CD14-positive monocyte (primary cell): Measurements from ENCODE around the gene PKDCC. TPM values are rescaled to one million over a fixed set of nuclear protein-coding genes. Genes with fewer than 3 reads are reported as not detected.

Experiments used
- DNase-seq, 3 donors: peaks; one replicate each; pipeline ENCODE4 v3.0.0-alpha.2; 2011 to 2022
- H2AFZ ChIP-seq: 2 replicates; pipeline ENCODE4 v1.6.0; 2012; ENCODE audit warnings: mild to moderate bottlenecking, low read depth, low read length, inconsistent platforms; ENCODE audit not compliant: insufficient read depth, poor library complexity, severe bottlenecking
- H3K27ac ChIP-seq, 2 donors: 1 replicate in 1 of 2; 2 replicates in 1 of 2; pipeline ENCODE4 v1.5.1; 2012 to 2013; ENCODE audit warnings: low read length in 2 of 2, control low read depth in 1 of 2, inconsistent platforms in 1 of 2, low read depth in 1 of 2, mild to moderate bottlenecking in 1 of 2
- H3K27me3 ChIP-seq, 2 donors: one replicate each; pipeline versions ENCODE4 v1.6.0 to v1.6.1; 2011 to 2013; ENCODE audit warnings: low read length in 2 of 2; ENCODE audit not compliant: control insufficient read depth in 2 of 2, insufficient read depth in 2 of 2
- H3K36me3 ChIP-seq, 2 donors: replicated peaks in 1 of 2; 1 replicate in 1 of 2; 2 replicates in 1 of 2; pipeline versions ENCODE4 v1.5.1 to v1.6.1; 2012 to 2013; ENCODE audit warnings: low read length in 2 of 2, control low read depth in 1 of 2, inconsistent platforms in 1 of 2, mild to moderate bottlenecking in 1 of 2; ENCODE audit not compliant: insufficient read depth in 2 of 2, control insufficient read depth in 1 of 2
- H3K4me1 ChIP-seq, 2 donors: 1 replicate in 1 of 2; 2 replicates in 1 of 2; pipeline versions ENCODE4 v1.5.1 to v1.6.1; 2012 to 2013; ENCODE audit warnings: low read length in 2 of 2, control low read depth in 1 of 2, inconsistent platforms in 1 of 2, mild to moderate bottlenecking in 1 of 2, moderate library complexity in 1 of 2; ENCODE audit not compliant: insufficient read depth in 2 of 2, control insufficient read depth in 1 of 2
- H3K4me2 ChIP-seq: replicated peaks from 2 replicates; pipeline ENCODE3; 2012; ENCODE audit warnings: low read length, moderate library complexity, mild to moderate bottlenecking; ENCODE audit not compliant: poor library complexity, severe bottlenecking; ENCODE audit errors: extremely low read depth
- H3K4me3 ChIP-seq, 3 experiments: fragments of 200-600 bp in 1 of 3; sonication (generic) in 1 of 3; replicated peaks in 1 of 3; 1 replicate in 2 of 3; 2 replicates in 1 of 3; pipeline ENCODE4 v1.5.1; 2011 to 2013; ENCODE audit warnings: low read length in 3 of 3, mild to moderate bottlenecking in 3 of 3, control low read depth in 2 of 3, low read depth in 2 of 3, inconsistent platforms in 1 of 3, moderate library complexity in 1 of 3
- H3K79me2 ChIP-seq: 2 replicates; pipeline ENCODE4 v1.6.0; 2012; ENCODE audit warnings: mild to moderate bottlenecking, control low read depth, inconsistent platforms, low read length, moderate library complexity; ENCODE audit not compliant: insufficient read depth
- H3K9ac ChIP-seq: 2 replicates; pipeline ENCODE4 v1.6.0; 2017; ENCODE audit warnings: low read length, mild to moderate bottlenecking; ENCODE audit not compliant: insufficient read depth, poor library complexity, severe bottlenecking
- H3K9me3 ChIP-seq, 2 donors: replicated peaks in 1 of 2; 1 replicate in 1 of 2; 2 replicates in 1 of 2; pipeline versions ENCODE4 v1.5.1 to v1.6.1; 2012 to 2013; ENCODE audit warnings: low read length in 2 of 2, control low read depth in 1 of 2; ENCODE audit not compliant: control insufficient read depth in 1 of 2, insufficient read depth in 1 of 2
- H4K20me1 ChIP-seq: 2 replicates; pipeline ENCODE4 v1.6.0; 2012; ENCODE audit warnings: mild to moderate bottlenecking, low read length, control low read depth, moderate library complexity; ENCODE audit not compliant: insufficient read depth
- H3K27ac Mint-ChIP-seq, 7 donors: one replicate each; pipeline ENCODE4 v1.8.0; 2020; ENCODE audit warnings: mild to moderate bottlenecking in 7 of 7, mixed read lengths in 7 of 7, moderate library complexity in 6 of 7, inconsistent platforms in 2 of 7
- H3K27me3 Mint-ChIP-seq, 3 donors: one replicate each; pipeline ENCODE4 v1.8.0; 2021 to 2022; ENCODE audit warnings: low read depth in 3 of 3, mild to moderate bottlenecking in 3 of 3, mixed read lengths in 3 of 3, moderate library complexity in 3 of 3, inconsistent platforms in 1 of 3
- H3K36me3 Mint-ChIP-seq, 2 donors: one replicate each; pipeline ENCODE4 v1.8.0; 2020; ENCODE audit warnings: mixed read lengths in 2 of 2, inconsistent platforms in 1 of 2, mild to moderate bottlenecking in 1 of 2
- H3K4me1 Mint-ChIP-seq: one replicate; pipeline ENCODE4 v1.8.0; 2020; ENCODE audit warnings: mild to moderate bottlenecking, mixed read lengths
- H3K4me3 Mint-ChIP-seq, 2 donors: one replicate each; pipeline ENCODE4 v1.8.0; 2020; ENCODE audit warnings: mild to moderate bottlenecking in 2 of 2, mixed read lengths in 2 of 2, moderate library complexity in 1 of 2
- H3K9me3 Mint-ChIP-seq, 7 donors: one replicate each; pipeline ENCODE4 v1.8.0; 2020 to 2022; ENCODE audit warnings: mixed read lengths in 7 of 7, mild to moderate bottlenecking in 6 of 7, moderate library complexity in 6 of 7, inconsistent platforms in 2 of 7
- CTCF ChIP-seq: fragments of 200-600 bp; IDR thresholded peaks from one replicate; pipeline ENCODE4 v1.8.0; 2022; ENCODE audit warnings: antibody characterized with exemption, mild to moderate bottlenecking
- WGBS: methylation state at CpG from one replicate; pipeline ENCODE4 v1.1.5; 2013; ENCODE audit warnings: missing lambda C conversion rate; ENCODE audit not compliant: insufficient coverage; 5-methylcytosine and 5-hydroxymethylcytosine counted together
- intact Hi-C, 2 donors: fragments of 100-400 bp; cut with micrococcal nuclease; formaldehyde crosslinking; loops; one replicate each; pipeline versions ENCODE4 v1.15.0 to v1.15.1; 2023
- polyA plus RNA-seq, 3 donors: library from polyadenylated mRNA; depleted of rRNA in 1 of 3; unstranded in 2 of 3; stranded (reverse) in 1 of 3; fragments of 300-500 nt in 2 of 3; fragments of >200 nt in 1 of 3; fragmentation: Illumina TruSeq in 2 of 3; gene quantifications; 1 replicate in 2 of 3; 2 replicates in 1 of 3; pipeline ENCODE4 v1.2.3, GENCODE V29; 2012 to 2021

Gene PKDCC
- polyA plus RNA-seq, 3 donors, result not detected

- H3K9me3 Mint-ChIP-seq, result peaks cover 21 to 37% (median 32%) of the 10 kb centered on the region in 7 donors
- Histone ChIP-seq H4K20me1 (no peaks in the 10 kb centered on the region), H3K4me3 (no peak overlapping the region), H3K9me3 (peaks cover 22 to 25% of the 10 kb centered on the region in 2 donors), H3K27me3 (no peaks in the 10 kb centered on the region), H3K4me2 (no peak overlapping the region), H3K9ac (no peak overlapping the region), H2AFZ (no peak overlapping the region), H3K36me3 (no peaks in the 10 kb centered on the region), H3K4me1 (no peaks in the 10 kb centered on the region), H3K27ac (no peak overlapping the region), H3K79me2 (no peaks in the 10 kb centered on the region)
- no peak for DNase-seq
- intact Hi-C loops, result no loop called here
- peaks cover 0 to 4% (median 3%) of the 10 kb centered on the region in 3 donors for H3K27me3 Mint-ChIP-seq
- 97% methylated on average over 4 of the region's 7 CpGs for WGBS
- H3K36me3 Mint-ChIP-seq, result no peaks in the 10 kb centered on the region
- TF ChIP-seq CTCF, result no peak
- H3K27ac Mint-ChIP-seq, result no peak overlapping the region
- H3K4me1 Mint-ChIP-seq, result peaks cover 4% of the 10 kb centered on the region
- no peak overlapping the region for H3K4me3 Mint-ChIP-seq
Measured at GRCh38 chr2:42007551-42007950, 40.3 kb upstream of the PKDCC start.

GRCh38 chr2:42008241-42008921 lies 39.4 kb upstream of the PKDCC start:
- no peaks in the 10 kb centered on the region for H3K36me3 ChIP-seq
- H3K27me3 ChIP-seq, result no peaks in the 10 kb centered on the region
- peaks cover 4% of the 10 kb centered on the region for H3K4me1 Mint-ChIP-seq
- intact Hi-C loops, result no loop called here
- H3K4me1 ChIP-seq, result no peaks in the 10 kb centered on the region
- no peak overlapping the region for H3K4me3 ChIP-seq
- no peak for DNase-seq
- peaks cover 0 to 4% (median 3%) of the 10 kb centered on the region in 3 donors for H3K27me3 Mint-ChIP-seq
- H4K20me1 ChIP-seq, result no peaks in the 10 kb centered on the region
- H3K4me3 Mint-ChIP-seq, result no peak overlapping the region
- H3K27ac Mint-ChIP-seq, result no peak overlapping the region
- H3K9me3 Mint-ChIP-seq, result peaks cover 15 to 34% (median 25%) of the 10 kb centered on the region in 7 donors
- H3K36me3 Mint-ChIP-seq, result no peaks in the 10 kb centered on the region
- 95% methylated on average over 4 of the region's 10 CpGs for WGBS
- H3K79me2 ChIP-seq, result no peaks in the 10 kb centered on the region
- H3K4me2 ChIP-seq, result no peak overlapping the region
- no peak for TF ChIP-seq CTCF
- H3K9ac ChIP-seq, result no peak overlapping the region
- H3K27ac ChIP-seq, result no peak overlapping the region
- no peak overlapping the region for H2AFZ ChIP-seq
- peaks cover 17 to 21% of the 10 kb centered on the region in 2 donors for H3K9me3 ChIP-seq
